ENCODE measurements around the gene SSR2. TPM values are rescaled to one million over a fixed set of nuclear protein-coding genes. Genes with fewer than 3 reads are reported as not detected.
A peak's percentile ranks its signal among the peaks of the same experiment; 100 is the strongest.

The SSR2 gene
- total RNA-seq, 2 experiments from 2014 or later = 148 to 150 TPM

- DNase-seq (no peak), ATAC-seq (peak; percentile 46)
- POLR2A ChIA-PET = no interaction called here
- peaks cover 5% of the 10 kb centered on the region for H3K27me3 Mint-ChIP-seq
- no peak for TF ChIP-seq CTCF (IDR thresholded peaks at IDR 0.05)
- intact Hi-C loops (cut with micrococcal nuclease) = no loop called here
- H3K36me3 Mint-ChIP-seq (ENCODE audit: low read depth) = no peaks in the 10 kb centered on the region
- no peak overlapping the region for H3K27ac Mint-ChIP-seq
- no peak overlapping the region for H3K4me3 Mint-ChIP-seq
- H3K9me3 Mint-ChIP-seq = no peaks in the 10 kb centered on the region
- H3K4me1 Mint-ChIP-seq (ENCODE audit: low read depth) = peaks cover 4% of the 10 kb centered on the region
- CTCF ChIA-PET = interaction anchor here (0.8 to 1.4 kb wide), 6 partner anchors 19 to 104 kb away, joined by 3 to 5 read pairs (median 3); no protein-coding TSS in a partner anchor
These were observed 5.8 kb upstream of the SSR2 start for GRCh38 chr1:156026588-156026987.

GRCh38 chr1:156025876-156026275 is 5.1 kb upstream of the SSR2 start:
- Mint-ChIP-seq H3K36me3 (ENCODE audit: low read depth) (no peaks in the 10 kb centered on the region), H3K4me3 (no peak overlapping the region), H3K9me3 (no peaks in the 10 kb centered on the region), H3K4me1 (ENCODE audit: low read depth) (peaks cover 7% of the 10 kb centered on the region), H3K27me3 (peaks cover 5% of the 10 kb centered on the region), H3K27ac (no peak overlapping the region)
- ATAC-seq = peak; percentile 90
- DNase-seq = peak; percentile 65
- ChIA-PET CTCF (interaction anchor here (0.8 to 2.5 kb wide), 10 partner anchors 19 to 104 kb away, joined by 3 to 21 read pairs (median 4); partner anchors contain the start of gene UBQLN4), POLR2A (no interaction called here)
- peak; percentile 46 for TF ChIP-seq CTCF (IDR thresholded peaks at IDR 0.05)
- intact Hi-C loops (cut with micrococcal nuclease) = no loop called here

DNA sequence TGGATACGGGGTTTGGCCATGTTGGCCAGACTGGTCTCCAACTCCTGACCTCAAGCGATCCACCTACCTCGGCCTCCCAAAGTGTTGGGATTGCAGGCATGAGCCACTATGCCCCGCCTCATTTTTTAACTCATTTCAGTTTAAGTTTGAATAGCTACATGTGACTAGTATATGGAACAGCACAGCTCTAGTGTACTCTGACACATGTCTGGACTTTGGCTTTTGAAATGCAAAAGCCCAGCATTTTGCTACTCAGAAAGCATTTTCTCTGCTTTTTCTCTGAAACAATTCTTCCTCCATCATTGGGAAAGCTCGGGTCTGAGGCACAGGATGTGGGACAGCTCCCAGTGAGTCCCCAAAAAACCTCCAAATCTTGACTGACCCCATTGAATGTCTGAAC is 4.0 kb upstream of the SSR2 start:
- H3K27me3 Mint-ChIP-seq = peaks cover 5% of the 10 kb centered on the region
- TF ChIP-seq CTCF (IDR thresholded peaks at IDR 0.05) = no peak
- no peaks in the 10 kb centered on the region for H3K9me3 Mint-ChIP-seq
- no peak overlapping the region for H3K4me3 Mint-ChIP-seq
- DNase-seq (no peak), ATAC-seq (no peak)
- ChIA-PET CTCF (interaction anchor here (0.9 to 2.5 kb wide), 5 partner anchors 10 to 71 kb away, joined by 3 to 21 read pairs (median 5); no protein-coding TSS in a partner anchor), POLR2A (no interaction called here)
- intact Hi-C loops (cut with micrococcal nuclease) = no loop called here
- no peak overlapping the region for H3K27ac Mint-ChIP-seq
- H3K4me1 Mint-ChIP-seq (ENCODE audit: low read depth) = peaks cover 11% of the 10 kb centered on the region
- H3K36me3 Mint-ChIP-seq (ENCODE audit: low read depth) = peaks cover 7% of the 10 kb centered on the region

DNA sequence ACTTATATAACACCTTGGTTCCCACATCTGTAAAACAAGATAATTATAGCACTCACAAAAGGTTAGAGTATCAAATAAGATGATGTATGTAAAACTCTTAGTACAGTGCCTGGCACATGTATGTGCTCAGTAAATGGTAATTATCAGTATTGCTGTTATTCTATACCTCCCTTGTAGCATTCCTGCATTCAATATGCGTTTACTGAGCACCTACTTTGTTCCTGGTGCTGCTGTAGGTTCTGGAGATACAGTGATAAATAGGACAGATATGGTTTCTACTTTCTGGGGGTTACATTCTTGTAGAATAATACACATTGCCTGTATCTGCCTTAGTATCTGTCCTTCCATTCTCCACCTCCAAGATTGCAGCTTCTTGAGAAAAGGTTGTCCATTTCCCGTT is 1.2 kb upstream of the SSR2 start:
- ChIA-PET POLR2A (interaction anchor here (0.6 to 2.0 kb wide), 6 partner anchors 9 to 88 kb away, joined by 3 to 5 read pairs (median 4); no protein-coding TSS in a partner anchor), CTCF (interaction anchor here (0.9 to 5.9 kb wide), 3 partner anchors 31 to 108 kb away, joined by 3 to 26 read pairs (median 4); no protein-coding TSS in a partner anchor)
- Mint-ChIP-seq H3K27ac (no peak overlapping the region), H3K27me3 (peaks cover 5% of the 10 kb centered on the region), H3K4me1 (ENCODE audit: low read depth) (peaks cover 23% of the 10 kb centered on the region), H3K9me3 (no peaks in the 10 kb centered on the region), H3K36me3 (ENCODE audit: low read depth) (peaks cover 25% of the 10 kb centered on the region), H3K4me3 (peak overlapping the region; percentile 26)
- DNase-seq (no peak), ATAC-seq (no peak)
- TF ChIP-seq CTCF (IDR thresholded peaks at IDR 0.05) = no peak
- intact Hi-C loops (cut with micrococcal nuclease) = loop anchor here (2.0 kb wide), 1 partner anchor 33 kb away; the partner anchor contains the start of gene LAMTOR2

DNA sequence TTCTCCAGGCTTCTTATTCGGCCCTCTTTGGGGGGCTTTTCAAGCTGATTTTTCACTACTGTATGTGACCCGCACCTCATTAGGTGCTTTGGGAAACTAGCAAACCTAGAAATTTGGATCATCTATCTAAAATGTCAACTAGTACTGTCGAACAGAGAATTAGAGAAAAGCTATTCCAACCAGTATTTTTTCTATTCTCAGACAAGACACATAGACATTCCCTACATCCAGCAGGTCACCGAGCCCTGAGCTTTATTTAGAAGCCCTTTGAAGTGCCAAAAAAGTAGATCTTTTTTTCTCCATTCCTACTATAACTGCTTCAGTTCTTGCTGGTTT is 310 bp upstream of the SSR2 start:
- CTCF ChIA-PET = interaction anchor here (1.3 to 5.9 kb wide), 4 partner anchors 31 to 109 kb away, joined by 4 to 26 read pairs (median 6); no protein-coding TSS in a partner anchor
- peaks cover 5% of the 10 kb centered on the region for H3K27me3 Mint-ChIP-seq
- peaks cover 25% of the 10 kb centered on the region for H3K4me1 Mint-ChIP-seq (ENCODE audit: low read depth)
- H3K36me3 Mint-ChIP-seq (ENCODE audit: low read depth) = peaks cover 28% of the 10 kb centered on the region
- peak overlapping the region; percentile 82 for H3K4me3 Mint-ChIP-seq
- no peaks in the 10 kb centered on the region for H3K9me3 Mint-ChIP-seq
- no peak for ATAC-seq
- peak overlapping the region; percentile 94 for H3K27ac Mint-ChIP-seq
- no peak for DNase-seq
- TF ChIP-seq CTCF (IDR thresholded peaks at IDR 0.05) = no peak
- POLR2A ChIA-PET = interaction anchor here (0.5 to 2.8 kb wide), 12 partner anchors 11 to 279 kb away, joined by 3 to 17 read pairs (median 3); no protein-coding TSS in a partner anchor
- intact Hi-C loops (cut with micrococcal nuclease) = loop anchor here (2.0 kb wide), 1 partner anchor 34 kb away; the partner anchor contains the start of gene LAMTOR2

Data from activated CD8-positive, alpha-beta T cell treated with anti-CD3 and anti-CD28 coated beads for 36 hours (primary cell).